GM06990 (cell line): Measurements from ENCODE around the gene LZTR1.
"Not testable (repeated sequence)": the region's sequence is repeated elsewhere in the genome, so short reads cannot be mapped to it uniquely, and the experiment has no call there.

ENCODE experiments used
- DNase-seq: peaks from one replicate; pipeline ENCODE4 v3.0.0-alpha.2; 2011; ENCODE audit not compliant: insufficient read length; ENCODE audit errors: extremely low read depth
- H3K27me3 ChIP-seq: replicated peaks from 2 replicates; pipeline ENCODE4 v1.6.0; 2011; ENCODE audit warnings: low read length; ENCODE audit not compliant: control insufficient read depth, insufficient read depth
- H3K36me3 ChIP-seq: 2 replicates; pipeline ENCODE4 v1.5.1; 2011; ENCODE audit warnings: low read length; ENCODE audit not compliant: control insufficient read depth, insufficient read depth
- H3K4me3 ChIP-seq: replicated peaks from 2 replicates; pipeline ENCODE4 v1.5.1; 2011; ENCODE audit warnings: low read depth, mild to moderate bottlenecking, control low read depth, low read length
- TF ChIP-seq, protein P1 (sequence below): IDR thresholded peaks from 2 replicates; pipeline ENCODE4 v1.5.1; 2011; ENCODE audit warnings: low read length, control low read depth, mild to moderate bottlenecking, inconsistent platforms; ENCODE audit not compliant: insufficient read depth, poor library complexity, severe bottlenecking

Gene LZTR1

DNA sequence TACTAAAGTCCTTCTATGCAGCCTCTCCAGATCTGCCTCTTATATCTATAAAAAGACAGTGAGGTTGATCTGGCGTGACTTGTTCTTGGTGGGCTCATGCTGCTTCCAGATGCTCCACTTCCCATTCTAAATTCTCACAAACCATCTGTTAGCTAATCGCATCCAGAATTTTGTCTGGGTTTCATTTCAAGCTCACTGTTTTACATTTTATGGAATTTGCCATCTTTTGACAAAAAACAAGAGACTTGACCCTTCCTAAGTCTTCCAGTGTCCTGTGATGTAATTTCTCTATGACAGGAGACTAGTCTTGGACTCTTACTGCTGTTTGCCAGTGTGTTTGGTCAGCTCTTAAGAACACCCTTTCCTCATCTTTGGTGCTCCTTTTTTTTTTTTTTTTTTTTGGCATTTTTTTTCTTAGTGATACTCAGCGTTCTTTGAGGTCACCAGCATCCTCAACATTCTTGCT, 41.9 kb upstream of the LZTR1 start:
- TF ChIP-seq, protein P1, sequence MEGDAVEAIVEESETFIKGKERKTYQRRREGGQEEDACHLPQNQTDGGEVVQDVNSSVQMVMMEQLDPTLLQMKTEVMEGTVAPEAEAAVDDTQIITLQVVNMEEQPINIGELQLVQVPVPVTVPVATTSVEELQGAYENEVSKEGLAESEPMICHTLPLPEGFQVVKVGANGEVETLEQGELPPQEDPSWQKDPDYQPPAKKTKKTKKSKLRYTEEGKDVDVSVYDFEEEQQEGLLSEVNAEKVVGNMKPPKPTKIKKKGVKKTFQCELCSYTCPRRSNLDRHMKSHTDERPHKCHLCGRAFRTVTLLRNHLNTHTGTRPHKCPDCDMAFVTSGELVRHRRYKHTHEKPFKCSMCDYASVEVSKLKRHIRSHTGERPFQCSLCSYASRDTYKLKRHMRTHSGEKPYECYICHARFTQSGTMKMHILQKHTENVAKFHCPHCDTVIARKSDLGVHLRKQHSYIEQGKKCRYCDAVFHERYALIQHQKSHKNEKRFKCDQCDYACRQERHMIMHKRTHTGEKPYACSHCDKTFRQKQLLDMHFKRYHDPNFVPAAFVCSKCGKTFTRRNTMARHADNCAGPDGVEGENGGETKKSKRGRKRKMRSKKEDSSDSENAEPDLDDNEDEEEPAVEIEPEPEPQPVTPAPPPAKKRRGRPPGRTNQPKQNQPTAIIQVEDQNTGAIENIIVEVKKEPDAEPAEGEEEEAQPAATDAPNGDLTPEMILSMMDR: no peak
- Histone ChIP-seq H3K36me3 (peaks cover 7% of the 10 kb centered on the region), H3K27me3 (no peaks in the 10 kb centered on the region), H3K4me3 (no peak overlapping the region)
- DNase-seq: no peak

DNA sequence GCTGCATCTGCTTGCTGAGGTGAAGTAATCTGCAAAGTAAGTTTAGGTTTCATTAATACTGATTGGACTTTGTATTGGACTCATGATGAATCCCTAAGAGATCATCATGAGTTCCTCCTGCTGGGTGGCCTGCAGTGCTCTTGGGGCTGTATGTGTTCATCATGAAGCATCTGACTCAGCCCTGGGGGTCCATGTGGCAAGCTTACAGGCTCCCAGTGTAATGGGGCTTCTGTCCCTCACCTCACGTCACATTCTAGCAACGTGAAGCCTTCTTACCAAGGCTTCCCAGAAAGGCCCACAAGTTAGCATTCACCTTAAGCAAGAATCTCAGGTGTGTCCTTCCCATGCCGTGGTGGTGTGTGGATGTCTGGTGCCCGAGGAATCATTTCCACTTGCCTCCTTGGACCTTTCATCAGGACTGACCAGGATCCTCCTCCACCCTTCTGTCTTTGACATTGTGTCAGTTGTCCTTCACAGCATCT, 41.2 kb upstream of the LZTR1 start:
- Histone ChIP-seq H3K4me3 (no peak overlapping the region), H3K27me3 (no peaks in the 10 kb centered on the region), H3K36me3 (peaks cover 5% of the 10 kb centered on the region)
- no peak for DNase-seq
- TF ChIP-seq, protein P1: no peak

DNA sequence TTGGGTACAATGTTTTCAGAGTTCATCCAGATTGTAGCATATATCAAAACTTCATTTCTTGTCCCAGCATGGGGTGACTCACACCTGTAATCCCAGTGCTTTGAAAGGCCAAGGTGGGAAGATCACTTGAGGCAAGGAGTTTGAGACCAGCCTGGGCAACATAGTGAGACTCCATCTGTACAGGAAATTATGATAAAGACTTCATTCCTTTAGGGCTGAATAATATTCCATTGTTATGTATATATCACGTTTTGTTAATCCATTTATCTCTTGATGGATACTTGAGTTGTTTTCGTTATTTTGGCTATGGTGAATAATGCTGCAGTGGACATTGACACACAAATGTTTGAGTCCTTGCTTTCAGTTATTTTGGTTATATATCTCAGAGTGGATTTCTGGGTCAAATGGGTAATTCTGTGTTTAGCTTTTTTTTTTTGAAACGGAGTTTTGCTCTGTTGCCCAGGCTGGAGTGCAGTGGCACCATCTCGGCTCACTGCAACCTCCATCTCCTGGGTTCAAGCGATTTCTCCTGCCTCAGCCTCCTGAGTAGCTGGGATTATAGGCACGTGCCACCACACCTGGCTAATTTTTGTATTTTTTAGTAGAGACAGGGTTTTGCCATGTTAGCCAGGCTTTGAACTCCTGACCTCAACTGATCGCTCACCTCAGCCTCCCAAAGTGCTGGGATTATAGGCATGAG, 39.7 kb upstream of the LZTR1 start:
- H3K36me3 ChIP-seq: not testable (repeated sequence)

DNA sequence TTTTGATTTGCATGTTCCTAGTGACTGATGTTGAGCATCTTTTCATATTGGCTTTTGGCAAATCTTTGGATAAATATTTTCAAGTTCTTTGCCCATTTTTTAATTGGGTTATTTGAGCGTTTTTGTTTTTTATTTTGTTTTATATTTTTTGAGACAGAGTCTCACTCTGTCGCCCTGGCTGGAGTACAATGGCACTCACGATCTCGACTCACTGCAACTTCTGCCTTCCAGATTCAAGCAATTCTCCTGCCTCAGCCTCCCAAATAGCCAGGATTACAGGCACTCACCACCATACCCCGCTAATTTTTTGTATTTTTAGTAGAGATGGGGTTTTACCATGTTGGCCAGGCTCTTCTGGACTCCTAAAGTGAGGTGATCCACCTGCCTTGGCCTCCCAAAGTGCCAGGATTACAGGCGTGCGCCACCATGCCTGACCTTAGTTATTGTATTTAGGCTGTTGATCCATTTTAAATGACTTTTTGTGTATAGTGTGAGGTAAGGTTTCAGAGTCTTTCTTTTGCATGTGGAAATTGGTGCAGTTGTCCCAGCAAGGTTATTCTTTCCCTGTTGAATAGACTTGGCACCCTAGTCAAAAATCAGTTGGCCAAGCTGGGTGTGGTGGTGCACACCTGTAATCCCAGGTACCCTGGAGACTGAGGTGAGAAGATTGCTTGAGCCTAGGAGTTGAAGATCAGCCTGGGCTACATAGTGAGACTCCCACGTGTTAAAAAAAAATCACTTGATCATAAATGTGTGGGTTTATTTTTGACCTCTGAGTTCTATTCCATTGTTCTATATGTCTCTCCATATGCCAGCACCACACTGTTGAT, 38.8 kb upstream of the LZTR1 start:
- TF ChIP-seq, protein P1: no peak
- Histone ChIP-seq H3K27me3 (no peaks in the 10 kb centered on the region), H3K36me3 (peaks cover 3% of the 10 kb centered on the region)

More for the DNA sequence above, 39.7 kb upstream of the LZTR1 start:
- H3K4me3 ChIP-seq, DNase-seq, H3K27me3 ChIP-seq: not testable (repeated sequence)

DNA sequence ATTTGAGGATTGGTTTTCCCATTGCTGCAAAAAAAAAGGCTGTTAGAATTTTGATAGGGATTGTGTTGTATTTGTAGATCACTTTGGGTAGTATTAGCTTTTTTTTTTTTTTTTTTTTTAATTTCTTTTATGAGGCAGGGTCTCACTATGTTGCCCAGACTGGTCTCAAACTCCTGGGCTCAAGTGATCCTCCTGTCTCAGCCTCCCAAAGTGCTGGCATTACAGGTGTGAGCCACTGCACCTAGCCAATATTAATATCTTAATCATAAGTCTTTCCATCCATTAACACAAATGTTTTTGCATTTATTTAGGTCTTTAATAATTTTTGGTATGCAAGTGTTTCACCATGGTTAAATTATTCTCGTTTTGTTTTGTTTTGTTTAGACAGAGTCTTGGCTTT, 38.1 kb upstream of the LZTR1 start:
- H3K36me3 ChIP-seq: peaks cover 3% of the 10 kb centered on the region
- TF ChIP-seq, protein P1: no peak

More for the DNA sequence above, 38.8 kb upstream of the LZTR1 start:
- DNase-seq: no peak
- no peak overlapping the region for H3K4me3 ChIP-seq

DNA sequence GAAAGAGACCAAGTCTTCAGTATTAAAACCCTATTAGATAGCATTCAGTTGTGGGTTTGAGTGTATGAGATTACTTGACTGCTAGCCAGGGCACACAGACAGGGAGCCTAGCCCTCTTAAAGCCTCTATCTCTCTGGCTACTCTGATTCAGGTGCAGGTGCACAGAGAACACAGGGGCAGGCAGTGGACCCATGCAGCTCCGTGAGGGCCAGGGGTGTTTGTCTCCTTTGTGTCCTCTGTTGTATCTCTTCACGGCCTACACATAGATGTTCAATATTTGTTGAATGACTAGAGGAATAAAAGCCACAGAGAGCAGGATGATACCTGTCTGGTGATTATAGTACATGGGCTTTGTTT, 36.5 kb upstream of the LZTR1 start:
- peaks cover 9% of the 10 kb centered on the region for H3K36me3 ChIP-seq
- TF ChIP-seq, protein P1: no peak
- H3K4me3 ChIP-seq: no peak overlapping the region
- no peak for DNase-seq
- H3K27me3 ChIP-seq: no peaks in the 10 kb centered on the region

More for the DNA sequence above, 38.1 kb upstream of the LZTR1 start:
- Histone ChIP-seq H3K4me3 (no peak overlapping the region), H3K27me3 (no peaks in the 10 kb centered on the region)
- DNase-seq: no peak
